HG03095 (cell line): Measurements from ENCODE around the gene MRPL43.

Experiments
- ATAC-seq: cut with Tn5 transposase; IDR thresholded peaks from one replicate; pipeline ENCODE4 v1.9.1; 2021; ENCODE audit warnings: moderate library complexity; ENCODE audit not compliant: unreplicated experiment

The MRPL43 gene

DNA sequence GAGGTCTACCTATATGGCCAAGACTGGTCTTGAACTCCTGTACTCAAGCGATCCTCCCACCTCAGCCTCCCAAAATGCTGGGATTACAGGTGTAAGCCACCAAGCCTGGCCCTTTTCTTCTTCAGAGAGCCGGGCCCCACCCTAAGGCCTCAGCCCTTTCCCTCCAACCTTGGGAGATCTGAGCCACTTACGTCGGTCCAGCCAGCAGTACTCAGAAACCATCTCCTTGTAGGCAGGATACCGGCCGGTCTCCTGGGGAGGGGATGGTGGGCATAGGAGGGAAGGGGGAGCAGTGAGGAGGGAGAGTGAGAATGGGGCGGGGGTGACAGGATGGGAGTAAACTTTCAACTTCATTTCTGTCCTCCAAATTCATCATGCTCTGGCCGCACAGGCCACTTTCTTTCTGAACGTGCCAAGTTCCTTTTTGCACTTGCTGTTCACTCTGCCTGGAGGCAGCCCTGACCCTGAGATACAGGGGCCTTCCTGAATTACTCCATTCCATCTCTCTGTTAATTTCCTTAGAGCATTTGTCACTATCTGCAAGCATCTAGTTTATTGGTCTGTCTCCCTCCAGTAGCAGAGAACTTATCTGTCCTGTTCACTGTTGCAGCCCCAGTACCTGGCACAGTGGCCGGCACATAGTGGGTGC, 33.3 kb upstream of the MRPL43 start:
- no peak for ATAC-seq

DNA sequence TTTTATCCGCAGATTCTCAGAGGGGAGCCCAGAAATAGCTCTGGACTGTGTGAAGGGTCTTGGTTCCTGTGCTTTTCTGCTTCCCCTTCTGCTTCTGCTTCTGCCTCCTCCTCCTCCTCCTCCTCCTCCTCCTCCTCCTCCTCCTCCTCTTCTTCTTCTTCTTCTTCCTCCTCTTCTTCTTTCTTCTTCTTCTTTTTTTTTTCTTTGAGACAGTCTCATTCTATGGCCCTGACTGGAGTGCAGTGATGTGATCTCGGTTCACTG, 32.1 kb upstream of the MRPL43 start:
- no peak for ATAC-seq

DNA sequence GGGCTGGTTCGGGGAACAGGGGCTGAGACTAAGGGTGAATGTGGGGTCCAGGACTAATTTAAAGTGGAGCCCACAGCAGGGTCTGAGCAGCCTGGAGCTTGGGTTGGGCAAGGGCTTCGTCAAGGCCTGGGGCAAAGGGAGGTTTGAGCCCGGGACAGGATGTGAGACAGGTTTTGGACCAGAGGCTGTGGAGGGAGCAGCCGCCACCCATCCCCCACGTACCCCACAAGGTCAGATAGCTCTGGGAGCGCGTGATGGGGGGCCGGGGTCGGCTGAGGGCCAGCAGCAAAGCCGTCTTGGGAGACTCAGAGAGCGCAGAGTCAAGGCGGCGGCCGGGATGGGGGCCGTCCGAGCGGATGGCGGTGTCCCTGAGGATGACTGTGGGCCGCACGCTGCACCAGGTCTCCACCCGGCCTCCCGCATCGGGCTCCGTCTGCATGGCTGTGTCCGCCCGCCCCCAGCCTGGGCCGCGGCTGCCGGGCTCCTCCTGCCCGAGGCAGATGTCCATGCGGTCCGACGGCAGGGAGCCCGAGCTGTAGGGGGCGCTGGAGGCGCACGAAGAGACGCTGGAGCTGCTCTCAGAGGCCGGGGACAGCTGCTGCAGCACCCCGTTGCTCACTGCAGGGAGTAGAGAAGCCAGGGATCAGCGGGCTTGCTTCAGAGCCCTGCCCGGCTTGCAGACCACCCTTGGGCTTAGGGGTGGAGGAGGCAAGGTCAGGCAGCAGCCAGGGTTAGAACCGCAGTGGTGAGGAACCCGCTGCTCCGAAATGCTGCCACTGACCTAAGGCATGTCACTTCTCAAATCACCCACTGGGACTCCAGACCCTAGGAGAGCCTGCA, 31.5 kb upstream of the MRPL43 start:
- ATAC-seq = no peak

DNA sequence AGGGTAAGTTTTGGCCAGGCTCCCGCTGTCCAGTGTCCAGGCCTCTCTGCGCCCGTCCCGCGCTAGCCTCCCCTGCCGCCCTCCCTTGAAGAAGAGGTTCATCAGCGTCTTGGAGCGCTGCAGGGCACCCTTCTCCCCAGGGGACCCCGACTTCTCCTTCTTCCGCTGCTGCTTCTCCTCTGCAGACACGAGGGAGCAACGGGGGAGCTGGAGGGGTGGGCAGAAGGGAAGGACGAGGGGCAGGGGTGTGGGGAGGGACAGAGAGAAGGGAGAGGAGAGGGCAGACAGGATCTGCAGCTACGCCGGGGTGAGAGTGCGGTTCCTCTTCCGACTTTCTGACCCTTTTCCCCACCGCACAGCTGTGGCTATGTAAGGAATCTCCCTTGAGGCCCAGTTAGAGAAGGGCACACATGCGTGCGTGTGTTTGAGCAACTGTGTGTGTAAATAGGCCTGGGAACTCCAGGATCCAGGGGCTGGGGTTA, 30.9 kb upstream of the MRPL43 start:
- no peak for ATAC-seq

DNA sequence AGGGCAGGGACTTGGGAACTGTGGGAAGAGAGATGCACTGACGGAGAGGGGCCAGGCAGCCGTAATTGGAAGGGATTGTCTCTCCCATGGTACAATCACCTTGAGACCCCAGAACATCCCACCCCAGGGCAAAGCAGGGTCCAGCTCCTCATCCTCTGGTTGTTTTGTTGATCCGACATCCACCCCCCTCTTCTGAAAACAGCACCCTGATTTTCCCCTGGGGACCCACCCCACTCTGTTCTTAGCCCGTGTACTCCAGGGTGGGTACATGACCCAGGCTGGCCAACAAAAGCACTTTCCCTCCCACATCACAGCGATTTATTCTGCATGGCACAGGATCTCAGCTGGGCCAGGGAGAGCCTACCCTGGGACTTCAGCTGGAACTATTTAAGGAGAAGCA, 29.5 kb upstream of the MRPL43 start:
- ATAC-seq = no peak

DNA sequence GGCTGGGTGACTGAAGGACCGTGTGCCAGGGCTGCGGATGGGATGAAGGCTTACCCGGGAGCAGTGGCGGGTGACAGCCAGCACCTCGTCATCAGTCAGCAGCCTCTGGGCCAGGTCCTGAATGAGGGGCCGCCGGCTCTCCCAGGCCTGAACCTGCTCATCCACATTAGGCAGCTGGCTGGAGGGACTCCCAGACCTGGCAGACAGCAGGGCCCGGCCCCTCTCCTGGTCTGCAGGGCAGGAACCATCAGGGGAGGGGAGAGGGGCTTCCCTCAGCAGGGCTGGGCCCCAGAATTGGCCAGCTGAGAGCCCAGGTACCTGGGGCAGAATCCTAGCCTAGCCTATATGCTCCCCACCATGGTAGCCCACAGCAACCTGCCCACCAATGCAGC, 28.3 kb upstream of the MRPL43 start:
- ATAC-seq = no peak

DNA sequence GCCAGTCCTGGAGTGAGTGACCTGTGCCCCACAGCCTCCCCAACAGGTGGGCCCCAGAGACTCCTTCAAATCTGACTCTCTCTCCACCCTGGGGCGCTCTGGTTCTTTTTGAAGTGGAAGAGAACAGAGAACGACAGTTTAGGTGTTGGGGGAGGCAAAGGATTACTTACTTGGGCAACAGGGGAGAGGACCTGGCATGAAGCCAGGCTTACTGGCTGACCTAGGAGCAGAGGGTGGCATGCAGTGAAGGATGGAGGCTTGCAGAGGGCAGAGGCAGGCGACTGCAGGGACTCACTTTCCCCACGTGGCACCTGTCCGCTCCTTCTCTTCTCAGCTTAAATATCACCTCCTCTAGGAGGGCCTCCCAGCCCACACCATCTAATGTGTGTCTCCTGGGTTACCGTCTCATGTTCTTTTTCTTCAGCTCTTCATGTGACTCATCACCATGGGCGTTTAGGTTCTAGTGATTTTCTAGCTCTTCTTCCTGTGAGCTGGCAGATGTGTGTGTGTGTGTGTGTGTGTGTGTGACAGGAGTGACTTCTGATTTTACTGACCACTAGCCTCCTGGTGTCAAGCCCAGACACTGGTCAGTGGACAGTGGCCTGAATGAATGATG, 27.8 kb upstream of the MRPL43 start:
- ATAC-seq = no peak

DNA sequence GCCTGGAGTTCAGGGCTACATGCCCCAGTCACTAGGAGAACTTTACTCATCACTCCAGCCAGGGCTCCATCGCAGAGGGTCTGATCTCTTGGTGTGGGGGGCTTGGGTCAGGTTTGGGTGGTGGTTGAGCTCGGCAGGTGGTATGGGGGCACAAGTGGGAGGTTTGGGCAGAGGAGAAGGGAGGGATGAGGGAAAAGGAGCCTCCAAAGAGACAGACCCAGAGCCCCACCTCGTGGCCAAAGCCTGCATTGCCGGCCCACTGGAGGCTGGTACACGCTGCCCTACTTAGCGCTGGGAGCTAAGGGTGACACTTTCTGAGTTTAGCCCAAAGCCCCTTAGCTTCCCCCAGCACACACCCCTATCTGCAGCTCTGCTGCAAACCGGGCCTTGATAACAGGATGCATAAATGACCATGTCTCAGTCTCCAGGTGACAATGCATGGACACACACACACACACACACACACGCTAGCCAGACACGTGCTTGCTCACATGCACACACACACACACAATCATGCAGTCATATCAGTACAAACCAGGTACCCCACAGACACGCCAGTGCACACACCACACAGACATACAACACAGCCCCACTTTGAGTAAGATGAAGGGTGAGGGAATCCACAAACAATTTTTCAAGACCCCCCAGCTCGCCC, 27.1 kb upstream of the MRPL43 start:
- ATAC-seq = no peak

DNA sequence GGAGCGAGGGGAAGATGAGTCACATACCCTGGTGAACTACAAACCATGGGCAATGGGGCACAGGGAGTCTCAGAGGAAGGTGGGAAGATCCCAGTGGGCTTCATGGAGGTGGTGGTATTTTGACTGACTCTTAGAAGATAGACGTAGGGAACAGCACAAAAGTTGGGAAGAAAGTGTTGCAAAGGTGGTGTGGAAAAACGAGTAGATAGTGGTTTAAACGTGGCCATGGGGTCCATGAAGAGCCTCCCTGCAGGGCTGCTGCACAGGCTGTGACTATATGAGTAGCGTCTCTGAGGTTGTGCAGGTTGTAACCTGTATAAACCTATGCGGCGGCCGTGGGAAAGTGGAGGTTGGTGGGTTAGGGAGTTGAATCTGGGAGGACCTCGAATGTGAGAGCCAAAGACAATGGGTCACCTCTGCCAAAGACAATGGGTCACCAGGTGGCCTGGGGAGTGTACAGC, 26.1 kb upstream of the MRPL43 start:
- no peak for ATAC-seq

DNA sequence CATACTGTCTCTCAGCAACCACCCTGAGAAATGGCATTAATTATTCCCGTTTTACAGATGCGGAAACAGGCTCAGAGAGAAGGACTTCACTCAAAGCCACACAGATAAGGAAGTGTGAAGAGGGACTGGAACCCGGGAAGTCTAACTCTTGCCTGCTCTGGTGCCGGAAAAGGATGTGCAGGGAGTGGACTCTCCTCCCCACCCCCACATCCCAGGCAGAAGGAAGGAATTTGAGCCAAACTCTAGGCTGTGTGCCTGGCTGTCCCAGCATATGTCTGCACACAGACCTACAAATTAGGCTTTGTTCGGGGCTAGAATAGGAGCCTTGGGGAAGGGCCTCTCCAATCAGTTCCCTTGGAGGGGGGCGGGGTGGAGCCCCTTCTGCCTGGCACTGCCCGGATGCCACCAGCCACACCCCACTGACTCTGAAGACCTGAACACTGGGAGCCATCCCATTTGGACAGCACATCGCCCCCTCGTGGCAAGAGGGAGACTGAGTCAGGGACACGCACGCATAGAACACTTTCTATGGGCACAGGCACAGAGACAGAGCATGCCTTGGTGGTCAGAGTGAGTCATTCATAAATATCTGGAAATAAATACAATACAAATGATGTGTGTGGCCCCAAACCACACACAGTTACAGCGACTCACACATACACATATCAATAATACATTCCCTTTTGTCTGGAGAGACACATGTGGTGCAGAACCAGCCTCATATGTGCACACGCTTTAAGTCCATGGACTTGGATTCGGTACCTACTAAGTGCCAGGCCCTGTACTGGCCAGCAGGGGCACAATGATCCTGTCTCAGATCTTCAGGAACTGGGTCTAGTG, 25.4 kb upstream of the MRPL43 start:
- peak; percentile 80 for ATAC-seq

DNA sequence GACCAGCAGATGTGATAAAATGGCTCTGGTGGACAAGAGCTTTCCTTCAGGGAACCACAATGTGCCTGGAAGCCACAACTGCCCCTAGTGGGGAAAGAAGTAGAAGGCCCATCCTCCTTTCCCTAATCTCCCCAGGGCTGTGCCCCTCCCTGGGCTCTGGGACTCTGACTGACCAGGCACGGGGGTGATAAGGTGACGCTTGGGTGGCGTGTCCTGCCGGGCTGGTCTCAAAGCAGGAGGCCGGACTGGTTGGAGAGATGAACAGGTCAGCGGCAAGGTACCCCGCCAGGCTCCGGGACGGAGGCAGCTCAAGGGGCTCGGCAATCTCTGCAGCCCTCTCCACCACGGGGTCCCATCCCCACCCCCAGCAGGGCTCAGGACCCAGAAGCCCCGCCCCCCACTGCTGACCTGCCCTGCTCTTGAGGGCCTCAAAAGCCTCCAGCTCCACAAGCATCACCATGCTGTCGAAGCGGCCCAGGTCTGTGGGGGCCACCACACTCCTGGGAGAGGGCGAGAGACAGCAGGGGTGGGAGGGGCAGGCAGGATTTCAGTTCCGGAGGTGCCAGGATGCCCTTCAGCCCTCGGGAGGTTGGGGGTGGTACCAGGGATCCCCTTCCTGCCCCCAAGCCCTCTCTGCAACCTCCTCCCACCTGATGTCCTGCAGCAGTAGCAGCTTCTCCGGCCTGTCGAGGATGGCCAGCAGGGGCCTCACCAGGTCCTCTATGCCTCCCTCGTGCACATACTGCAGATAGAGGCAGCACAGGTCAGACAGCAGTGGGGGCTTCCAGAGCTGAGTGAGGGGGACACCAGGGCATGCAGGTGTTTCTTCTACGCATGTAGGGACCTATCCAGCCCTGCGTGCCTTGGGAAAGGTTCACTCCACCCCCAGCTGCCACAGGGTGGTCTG, 24.5 kb upstream of the MRPL43 start:
- ATAC-seq = no peak

DNA sequence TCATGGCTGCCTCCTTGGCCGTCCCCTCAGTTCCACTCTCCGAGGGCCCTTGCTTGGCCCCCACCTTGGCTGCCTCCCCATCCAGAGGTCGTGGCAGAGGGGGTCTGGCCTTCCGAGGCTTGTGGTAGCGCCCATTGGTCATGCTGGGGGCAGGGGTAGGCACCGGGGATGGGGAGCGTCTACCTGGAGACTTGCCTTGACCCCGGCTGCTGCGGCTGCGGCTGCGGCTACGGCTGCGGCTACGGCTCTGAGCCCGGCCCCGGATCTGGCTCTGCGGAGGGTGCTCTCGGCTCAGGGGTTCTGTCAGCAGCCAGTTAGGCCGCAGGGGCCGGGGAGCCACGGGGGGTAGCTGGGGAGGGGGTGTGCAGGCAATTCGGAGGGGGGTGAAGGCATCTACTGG, 23.0 kb upstream of the MRPL43 start:
- ATAC-seq = no peak

DNA sequence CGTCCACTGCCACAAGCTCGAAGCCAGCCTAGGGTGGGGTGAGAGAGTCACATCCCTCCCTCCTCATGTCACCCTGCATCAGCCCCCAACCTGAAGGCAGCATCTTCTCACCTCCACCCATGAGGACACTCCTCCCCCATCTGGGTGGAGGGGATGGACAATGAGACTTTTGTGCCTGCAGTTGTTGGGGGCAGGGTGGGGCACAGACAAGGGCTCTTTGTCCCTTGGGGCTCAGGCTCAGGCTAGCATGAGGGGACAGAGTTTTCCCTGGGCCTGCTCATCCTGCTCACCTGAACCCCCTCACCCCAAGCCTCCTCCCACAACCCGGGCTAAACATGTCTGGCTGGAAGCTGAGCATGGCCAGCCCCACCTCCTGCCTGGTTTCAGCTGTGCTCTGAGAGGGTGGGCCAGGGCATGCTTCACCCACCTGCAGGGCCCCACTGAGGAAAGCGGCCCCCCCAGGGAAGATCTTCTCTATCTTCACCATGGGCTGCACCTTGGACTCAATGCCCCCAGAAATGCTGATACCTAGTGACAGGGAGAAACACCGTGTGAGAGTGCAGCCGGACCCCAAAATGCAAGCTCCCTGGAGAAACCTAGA, 21.6 kb upstream of the MRPL43 start:
- no peak for ATAC-seq

DNA sequence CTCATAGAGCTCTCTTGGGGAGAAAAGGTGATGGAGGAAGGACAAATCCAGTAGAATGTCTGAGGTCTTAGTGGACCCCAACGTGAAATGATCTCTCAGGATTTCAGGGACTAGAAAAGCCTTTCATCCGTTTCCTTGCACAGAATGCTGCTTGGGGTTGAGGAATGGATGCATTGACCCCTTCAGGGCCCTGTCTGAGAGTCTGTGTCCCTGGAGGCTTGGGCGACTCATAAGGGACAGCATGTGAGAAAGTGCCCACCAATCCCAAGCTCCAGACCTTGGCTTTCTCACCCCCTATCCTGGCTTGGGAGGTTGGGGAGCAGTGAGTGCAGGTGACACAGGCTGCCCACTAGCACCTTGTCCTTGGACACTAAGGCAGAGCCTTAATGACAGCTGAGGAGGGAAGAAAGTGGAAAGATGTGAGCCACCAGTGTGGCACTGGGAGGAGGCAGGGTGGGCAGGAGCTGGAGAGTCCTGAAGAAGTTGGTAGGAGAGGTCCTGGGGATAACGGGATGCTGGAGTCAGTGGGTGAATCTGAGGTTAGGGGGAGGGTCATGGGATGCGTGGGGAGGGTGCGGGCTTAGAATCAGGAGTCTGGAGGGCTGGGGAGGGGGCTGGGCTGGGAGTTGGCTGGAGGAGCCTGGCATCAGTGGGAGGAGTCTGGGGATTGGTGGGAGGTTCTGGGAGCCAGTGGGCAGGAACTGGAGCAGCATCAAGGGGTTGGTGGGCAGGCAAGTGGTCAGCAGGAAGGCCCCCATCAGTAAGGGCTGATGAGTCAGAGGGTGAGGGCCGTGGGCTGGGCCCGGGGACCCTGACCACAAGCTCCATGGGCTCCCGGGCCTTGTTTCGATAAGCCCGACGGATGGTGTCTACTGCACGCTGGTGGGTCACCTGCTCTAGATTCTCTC, 20.9 kb upstream of the MRPL43 start:
- ATAC-seq = no peak

DNA sequence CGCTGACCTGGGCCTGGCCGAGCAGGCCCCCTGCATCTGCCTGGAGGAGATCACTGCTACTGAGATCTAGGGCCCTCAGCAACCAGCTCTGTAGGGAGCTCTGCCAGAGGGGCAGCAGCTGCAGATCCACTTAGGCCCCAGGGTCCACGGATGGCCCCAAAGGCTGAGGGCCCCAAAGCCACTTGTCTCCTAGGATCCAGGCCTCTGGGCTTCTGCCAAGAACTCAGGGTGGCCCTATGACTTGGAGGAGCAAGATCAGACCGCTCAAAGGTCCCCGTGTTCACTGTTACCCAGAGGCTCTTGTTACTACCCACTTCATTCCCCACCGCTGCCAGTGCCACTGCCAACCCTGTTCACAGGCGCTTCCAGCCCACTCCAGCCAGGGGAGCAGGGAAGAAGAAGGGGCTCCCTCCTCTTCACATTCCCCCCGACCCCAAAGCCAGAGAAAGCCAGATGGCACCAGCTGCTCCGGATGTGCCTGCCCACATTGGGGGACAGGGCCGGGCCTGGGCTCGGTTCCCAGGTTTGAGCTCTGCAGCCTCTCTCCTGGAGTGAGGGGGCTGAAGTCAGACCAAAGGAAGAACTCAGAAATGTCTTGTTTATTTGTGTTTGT, 19.9 kb upstream of the MRPL43 start:
- ATAC-seq = no peak

DNA sequence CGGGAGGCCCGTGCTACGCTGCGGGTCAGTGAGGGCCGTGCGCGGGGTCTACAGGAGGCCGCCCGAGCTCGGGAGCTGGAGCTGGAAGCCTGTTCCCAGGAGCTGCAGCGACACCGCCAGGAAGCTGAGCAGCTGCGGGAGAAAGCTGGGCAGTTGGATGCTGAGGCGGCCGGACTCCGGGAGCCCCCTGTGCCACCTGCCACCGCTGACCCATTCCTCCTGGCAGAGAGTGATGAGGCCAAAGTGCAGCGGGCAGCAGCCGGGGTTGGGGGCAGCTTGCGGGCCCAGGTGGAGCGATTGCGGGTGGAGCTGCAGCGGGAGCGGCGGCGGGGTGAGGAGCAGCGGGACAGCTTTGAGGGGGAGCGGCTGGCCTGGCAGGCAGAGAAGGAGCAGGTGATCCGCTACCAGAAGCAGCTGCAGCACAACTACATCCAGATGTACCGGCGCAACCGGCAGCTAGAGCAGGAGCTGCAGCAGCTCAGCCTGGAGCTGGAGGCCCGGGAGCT, 19.3 kb upstream of the MRPL43 start:
- ATAC-seq = no peak

DNA sequence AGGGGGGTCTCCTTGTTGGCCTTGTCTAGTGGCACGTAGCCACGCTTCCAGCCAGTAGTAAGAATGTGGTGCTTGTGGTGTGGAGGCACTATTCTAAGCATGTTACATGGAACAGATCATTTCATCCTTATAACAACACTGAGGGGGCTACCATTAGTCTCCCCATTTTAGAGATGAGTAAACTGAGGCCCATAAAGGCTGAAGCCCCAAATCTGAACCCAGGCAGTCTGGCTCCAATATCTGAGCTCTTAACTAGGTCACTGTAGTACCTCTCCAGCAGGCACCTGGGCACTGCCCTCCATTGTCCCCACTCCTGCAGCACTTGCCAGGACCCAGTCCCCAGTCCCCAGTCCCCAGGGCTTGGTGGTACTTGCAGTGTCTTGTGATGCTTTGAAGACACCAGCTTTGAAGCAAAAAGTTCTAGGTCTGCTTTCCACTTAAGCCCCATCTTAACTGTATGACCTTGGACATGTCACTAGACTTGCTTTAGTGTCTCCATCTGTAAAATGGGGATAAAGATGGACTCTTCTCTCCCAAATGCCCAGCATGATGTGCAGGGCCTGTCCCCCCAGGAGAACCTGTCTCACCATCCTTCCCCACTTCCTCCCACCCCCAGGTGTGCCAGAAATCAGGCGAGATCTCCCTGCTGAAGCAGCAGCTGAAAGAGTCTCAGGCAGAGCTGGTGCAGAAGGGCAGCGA, 18.7 kb upstream of the MRPL43 start:
- ATAC-seq = no peak
